WTC11 (cell line): ENCODE data around the gene XRCC5. TPM values are rescaled to one million over a fixed set of nuclear protein-coding genes. Genes with fewer than 3 reads are reported as not detected.

ENCODE experiments used
- ATAC-seq: fragments of 200-7000 bp; cut with Tn5 transposase; 2 replicates; pipeline ENCODE4 v1.10.0; 2021; ENCODE audit warnings: mild to moderate bottlenecking, moderate library complexity
- CTCF ChIA-PET: fragments of 300-600 bp; sonication (Branson Sonifier 250); formaldehyde crosslinking; loops from one replicate; lab custom pipeline; 2021; ENCODE audit warnings: antibody characterized with exemption; lab: Charles Lee
- POLR2A ChIA-PET: fragments of 350-600 bp; sonication (Branson Sonifier 250); formaldehyde crosslinking; loops from one replicate; lab custom pipeline; 2021; ENCODE audit warnings: antibody characterized with exemption; lab: Charles Lee
- DNase-seq: peaks from one replicate; pipeline ENCODE4 v3.0.0; 2021; ENCODE audit warnings: low spot score
- H3K27ac Mint-ChIP-seq: 2 replicates; pipeline ENCODE4 v1.8.0; 2021; ENCODE audit warnings: mixed read lengths
- H3K27me3 Mint-ChIP-seq: 2 replicates; pipeline ENCODE4 v1.8.0; 2021; ENCODE audit warnings: low read depth, mild to moderate bottlenecking, moderate library complexity, mixed read lengths
- H3K36me3 Mint-ChIP-seq: 2 replicates; pipeline ENCODE4 v1.8.0; 2021; ENCODE audit warnings: mixed read lengths
- H3K4me1 Mint-ChIP-seq: 2 replicates; pipeline ENCODE4 v1.8.0; 2022; ENCODE audit warnings: mixed read lengths
- H3K4me3 Mint-ChIP-seq: 2 replicates; pipeline ENCODE4 v1.8.0; 2021; ENCODE audit warnings: mild to moderate bottlenecking, moderate library complexity, mixed read lengths
- H3K9me3 Mint-ChIP-seq: 2 replicates; pipeline ENCODE4 v1.8.0; 2021; ENCODE audit warnings: mixed read lengths
- ATF1 ChIP-seq: sonication (generic); formaldehyde crosslinking; IDR thresholded peaks from 2 replicates; pipeline ENCODE4 v1.8.1; 2023; ENCODE audit warnings: mild to moderate bottlenecking, moderate library complexity, missing genetic modification reagents
- ATF3 ChIP-seq: sonication (generic); formaldehyde crosslinking; conservative IDR thresholded peaks from 2 replicates; pipeline ENCODE4 v1.8.1; 2022; ENCODE audit warnings: mild to moderate bottlenecking, missing genetic modification reagents
- CREB1 ChIP-seq: sonication (generic); formaldehyde crosslinking; IDR thresholded peaks from 2 replicates; pipeline ENCODE4 v1.8.0; 2023; ENCODE audit warnings: mild to moderate bottlenecking, missing genetic modification reagents
- CREM ChIP-seq: sonication (generic); formaldehyde crosslinking; IDR thresholded peaks from 2 replicates; pipeline ENCODE4 v1.8.1; 2022; ENCODE audit warnings: mild to moderate bottlenecking, missing genetic modification reagents, moderate library complexity
- FOXK1 ChIP-seq: sonication (generic); formaldehyde crosslinking; IDR thresholded peaks from 2 replicates; pipeline ENCODE4 v1.8.0; 2022; ENCODE audit warnings: mild to moderate bottlenecking, moderate library complexity, missing genetic modification reagents
- GTF2I ChIP-seq: fragments of 250-450 bp; sonication (Bioruptor Pico); conservative IDR thresholded peaks from 2 replicates; pipeline ENCODE4 v1.4.0; 2021; ENCODE audit warnings: mild to moderate bottlenecking
- NFE2L1 ChIP-seq: sonication (generic); formaldehyde crosslinking; IDR thresholded peaks from 2 replicates; pipeline ENCODE4 v1.8.1; 2023; ENCODE audit warnings: missing genetic modification reagents
- NR3C1 ChIP-seq: sonication (generic); formaldehyde crosslinking; conservative IDR thresholded peaks from 2 replicates; pipeline ENCODE4 v1.8.1; 2023; ENCODE audit warnings: low read depth, mild to moderate bottlenecking, missing genetic modification reagents
- OVOL2 ChIP-seq: fragments of 250-450 bp; sonication (Bioruptor Pico); IDR thresholded peaks from 2 replicates; pipeline ENCODE4 v1.9.0; 2021; ENCODE audit warnings: mild to moderate bottlenecking, borderline replicate concordance
- PRRX2 ChIP-seq: fragments of 250-450 bp; sonication (Bioruptor Pico); IDR thresholded peaks from 2 replicates; pipeline ENCODE4 v1.8.0; 2021; ENCODE audit warnings: mild to moderate bottlenecking
- SMAD4 ChIP-seq: sonication (generic); formaldehyde crosslinking; IDR thresholded peaks from 2 replicates; pipeline ENCODE4 v1.8.0; 2022; ENCODE audit warnings: mild to moderate bottlenecking, missing genetic modification reagents
- SOX15 ChIP-seq: fragments of 250-450 bp; sonication (Bioruptor Pico); IDR thresholded peaks from 2 replicates; pipeline ENCODE4 v1.9.0; 2021; ENCODE audit warnings: mild to moderate bottlenecking
- SP1 ChIP-seq: sonication (generic); formaldehyde crosslinking; conservative IDR thresholded peaks from 2 replicates; pipeline ENCODE4 v1.8.1; 2022; ENCODE audit warnings: missing genetic modification reagents
- ZNF512 ChIP-seq: sonication (generic); formaldehyde crosslinking; IDR thresholded peaks from 2 replicates; pipeline ENCODE4 v1.8.1; 2022; ENCODE audit warnings: missing genetic modification reagents, borderline replicate concordance
- ZNF671 ChIP-seq: fragments of 250-450 bp; sonication (Bioruptor Pico); IDR thresholded peaks from 2 replicates; pipeline ENCODE4 v1.8.0; 2021; ENCODE audit warnings: mild to moderate bottlenecking
- total RNA-seq: library from RNA; stranded (reverse); gene quantifications from 3 replicates; pipeline ENCODE4 v1.2.3, GENCODE V29; 2021
- TF ChIP-seq, protein P1 (sequence below): fragments of 200-600 bp; IDR thresholded peaks from 2 replicates; pipeline ENCODE4 v1.8.0; 2022; ENCODE audit warnings: antibody characterized with exemption
- TF ChIP-seq, protein P2 (sequence below): sonication (generic); formaldehyde crosslinking; IDR thresholded peaks from 2 replicates; pipeline ENCODE4 v1.8.1; 2023; ENCODE audit warnings: mild to moderate bottlenecking, missing genetic modification reagents, moderate library complexity
- TF ChIP-seq, protein P3 (sequence below): fragments of 250-450 bp; sonication (Bioruptor Pico); IDR thresholded peaks from 2 replicates; pipeline ENCODE4 v1.9.0; 2021; ENCODE audit warnings: mild to moderate bottlenecking
- TF ChIP-seq, protein P4 (sequence below): sonication (generic); formaldehyde crosslinking; IDR thresholded peaks from 2 replicates; pipeline ENCODE4 v1.8.0; 2022; ENCODE audit warnings: mild to moderate bottlenecking, missing genetic modification reagents

XRCC5 gene
- total RNA-seq, 1 experiment from 2014 or later: 522 TPM

DNA sequence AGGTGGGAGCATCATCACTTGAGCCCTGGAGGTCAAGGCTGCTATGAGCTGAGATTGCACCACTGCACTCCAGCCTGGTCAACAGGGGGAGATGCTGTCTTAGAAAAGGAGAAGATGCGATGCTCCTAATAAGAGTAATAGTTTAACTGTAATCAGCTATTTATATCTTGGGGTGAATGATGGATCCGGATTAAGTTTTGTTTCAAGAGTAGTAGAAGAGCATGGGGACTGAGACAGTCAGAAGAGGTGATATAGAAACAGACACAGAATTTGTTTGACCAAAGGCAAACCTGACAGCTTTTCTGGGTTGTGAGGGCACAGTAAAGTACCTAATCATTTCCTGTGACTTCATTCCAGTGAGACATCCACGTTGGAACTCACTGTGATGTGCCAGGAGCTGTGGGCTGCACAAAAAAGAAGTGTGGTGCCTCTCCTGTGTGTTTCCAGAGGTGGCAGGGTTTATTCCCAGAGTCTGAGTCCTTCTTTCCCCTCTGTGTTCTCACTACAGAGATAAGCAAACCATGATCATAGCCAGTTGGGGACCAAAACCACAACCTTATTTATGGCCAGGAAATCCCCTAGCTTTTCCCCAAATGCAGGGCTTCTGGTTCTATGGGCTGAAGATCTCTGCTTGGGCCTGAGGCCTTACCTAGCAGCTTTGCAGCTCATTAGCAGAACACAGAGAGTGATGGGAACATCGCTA lies 113.7 kb downstream of the XRCC5 start:
- H3K27ac Mint-ChIP-seq: no peak overlapping the region
- H3K4me1 Mint-ChIP-seq: no peaks in the 10 kb centered on the region; the same call in 1 of the 2 replicates
- H3K27me3 Mint-ChIP-seq: no peaks in the 10 kb centered on the region
- no peaks in the 10 kb centered on the region for H3K36me3 Mint-ChIP-seq
- DNase-seq (peak; percentile 23), ATAC-seq (peak; percentile 77)
- ChIA-PET POLR2A (no interaction called here), CTCF (interaction anchor here (0.7 to 3.9 kb wide), 28 partner anchors 11 to 443 kb away, joined by 3 to 41 read pairs (median 4); partner anchors contain the start of genes MARCHF4, RPL37A and SMARCAL1)
- H3K9me3 Mint-ChIP-seq: no peaks in the 10 kb centered on the region
- no peak for TF ChIP-seq GTF2I (CRISPR knock-in tag)
- TF ChIP-seq, protein P1, sequence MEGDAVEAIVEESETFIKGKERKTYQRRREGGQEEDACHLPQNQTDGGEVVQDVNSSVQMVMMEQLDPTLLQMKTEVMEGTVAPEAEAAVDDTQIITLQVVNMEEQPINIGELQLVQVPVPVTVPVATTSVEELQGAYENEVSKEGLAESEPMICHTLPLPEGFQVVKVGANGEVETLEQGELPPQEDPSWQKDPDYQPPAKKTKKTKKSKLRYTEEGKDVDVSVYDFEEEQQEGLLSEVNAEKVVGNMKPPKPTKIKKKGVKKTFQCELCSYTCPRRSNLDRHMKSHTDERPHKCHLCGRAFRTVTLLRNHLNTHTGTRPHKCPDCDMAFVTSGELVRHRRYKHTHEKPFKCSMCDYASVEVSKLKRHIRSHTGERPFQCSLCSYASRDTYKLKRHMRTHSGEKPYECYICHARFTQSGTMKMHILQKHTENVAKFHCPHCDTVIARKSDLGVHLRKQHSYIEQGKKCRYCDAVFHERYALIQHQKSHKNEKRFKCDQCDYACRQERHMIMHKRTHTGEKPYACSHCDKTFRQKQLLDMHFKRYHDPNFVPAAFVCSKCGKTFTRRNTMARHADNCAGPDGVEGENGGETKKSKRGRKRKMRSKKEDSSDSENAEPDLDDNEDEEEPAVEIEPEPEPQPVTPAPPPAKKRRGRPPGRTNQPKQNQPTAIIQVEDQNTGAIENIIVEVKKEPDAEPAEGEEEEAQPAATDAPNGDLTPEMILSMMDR: peak; percentile 15; the same call in 1 of the 2 replicates
- TF ChIP-seq, all 79 proteins: peak for 1
- no peak overlapping the region for H3K4me3 Mint-ChIP-seq

DNA sequence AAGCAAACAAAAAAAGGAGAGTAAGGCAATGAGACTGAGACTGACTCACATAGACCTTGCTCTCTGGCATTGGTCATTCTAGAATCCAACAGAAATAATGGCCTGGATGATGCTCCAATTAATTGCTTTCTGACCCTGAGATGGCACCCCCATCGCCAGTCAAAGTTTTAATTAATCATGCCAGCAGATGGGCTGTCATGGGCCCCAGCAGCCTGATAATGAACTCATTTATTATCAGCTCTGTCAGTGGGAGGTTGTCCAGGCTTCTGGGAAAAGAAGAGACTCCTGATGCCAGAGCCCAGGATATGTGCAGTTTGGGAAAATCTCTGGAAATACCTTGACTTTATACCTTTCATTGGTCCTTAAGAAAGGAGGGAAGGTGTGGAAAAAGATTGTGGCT lies 115.2 kb downstream of the XRCC5 start:
- H3K9me3 Mint-ChIP-seq: peaks cover 4% of the 10 kb centered on the region
- CTCF ChIA-PET: no interaction called here
- DNase-seq: no peak
- no peak for ATAC-seq
- H3K27ac Mint-ChIP-seq: no peak overlapping the region
- no peak for TF ChIP-seq NFE2L1 (CRISPR knock-in tag)
- TF ChIP-seq, protein P2, sequence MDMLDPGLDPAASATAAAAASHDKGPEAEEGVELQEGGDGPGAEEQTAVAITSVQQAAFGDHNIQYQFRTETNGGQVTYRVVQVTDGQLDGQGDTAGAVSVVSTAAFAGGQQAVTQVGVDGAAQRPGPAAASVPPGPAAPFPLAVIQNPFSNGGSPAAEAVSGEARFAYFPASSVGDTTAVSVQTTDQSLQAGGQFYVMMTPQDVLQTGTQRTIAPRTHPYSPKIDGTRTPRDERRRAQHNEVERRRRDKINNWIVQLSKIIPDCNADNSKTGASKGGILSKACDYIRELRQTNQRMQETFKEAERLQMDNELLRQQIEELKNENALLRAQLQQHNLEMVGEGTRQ (CRISPR knock-in tag): no peak
- no peak for TF ChIP-seq PRRX2 (CRISPR knock-in tag)
- no peak for TF ChIP-seq OVOL2
- TF ChIP-seq NR3C1 (CRISPR knock-in tag): no peak
- TF ChIP-seq, protein P3, sequence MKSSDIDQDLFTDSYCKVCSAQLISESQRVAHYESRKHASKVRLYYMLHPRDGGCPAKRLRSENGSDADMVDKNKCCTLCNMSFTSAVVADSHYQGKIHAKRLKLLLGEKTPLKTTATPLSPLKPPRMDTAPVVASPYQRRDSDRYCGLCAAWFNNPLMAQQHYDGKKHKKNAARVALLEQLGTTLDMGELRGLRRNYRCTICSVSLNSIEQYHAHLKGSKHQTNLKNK: no peak
- TF ChIP-seq SOX15 (CRISPR knock-in tag): no peak
- TF ChIP-seq ATF1 (CRISPR knock-in tag): no peak
- TF ChIP-seq SP1: no peak
- TF ChIP-seq, all 79 proteins: peak for 0
- POLR2A ChIA-PET: no interaction called here
- H3K36me3 Mint-ChIP-seq: 0 out of 2 replicates have a peak, but pooled peaks cover 3% of the 10 kb centered on the region
- no peaks in the 10 kb centered on the region for H3K27me3 Mint-ChIP-seq
- no peak overlapping the region for H3K4me3 Mint-ChIP-seq
- no peaks in the 10 kb centered on the region; the same call in 1 of the 2 replicates for H3K4me1 Mint-ChIP-seq

DNA sequence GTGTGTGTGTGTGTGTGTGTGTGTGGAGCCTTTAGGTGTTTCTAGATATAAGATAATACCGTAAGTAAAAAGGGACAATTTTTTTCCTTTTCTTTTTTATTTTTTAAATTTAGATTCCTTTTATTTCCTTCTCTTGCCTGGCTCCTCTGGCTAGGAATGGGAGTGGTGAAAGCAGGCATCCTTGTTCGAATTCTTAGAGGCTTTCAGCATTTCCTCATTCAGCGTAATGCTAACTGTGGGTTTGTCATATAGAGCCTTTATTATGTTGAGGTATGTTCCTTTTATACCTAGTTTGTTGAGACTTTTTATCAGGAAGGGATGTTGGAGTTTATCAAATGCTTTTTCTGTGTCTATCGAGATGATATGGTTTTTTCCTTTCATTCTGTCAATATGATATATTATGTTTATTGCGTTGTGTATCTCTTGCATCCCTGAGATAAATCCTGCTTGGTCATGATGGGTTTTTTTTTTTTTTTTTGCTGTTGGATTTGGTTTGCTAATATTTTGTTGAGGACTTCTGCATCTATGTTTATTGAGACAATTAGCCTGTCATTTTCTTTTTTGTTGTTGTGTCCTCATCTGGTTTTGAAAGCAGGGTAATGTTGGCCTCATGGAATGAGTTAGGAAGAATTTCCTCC lies 120.2 kb downstream of the XRCC5 start:
- ATAC-seq (no peak), DNase-seq (no peak)
- H3K9me3 Mint-ChIP-seq: peaks cover 30% of the 10 kb centered on the region
- no peak overlapping the region for H3K27ac Mint-ChIP-seq
- ChIA-PET POLR2A (no interaction called here), CTCF (no interaction called here)
- H3K27me3 Mint-ChIP-seq: no peaks in the 10 kb centered on the region; the same call in 1 of the 2 replicates
- no peaks in the 10 kb centered on the region for H3K4me1 Mint-ChIP-seq
- H3K36me3 Mint-ChIP-seq: peaks cover 21% of the 10 kb centered on the region
- H3K4me3 Mint-ChIP-seq: no peak overlapping the region
- TF ChIP-seq ZNF671 (no peak), SOX15 (CRISPR knock-in tag) (no peak), SMAD4 (no peak), CREM (CRISPR knock-in tag) (no peak), ZNF512 (CRISPR knock-in tag) (no peak), CREB1 (no peak), FOXK1 (CRISPR knock-in tag) (no peak), ATF3 (CRISPR knock-in tag) (no peak)
- TF ChIP-seq, protein P4, sequence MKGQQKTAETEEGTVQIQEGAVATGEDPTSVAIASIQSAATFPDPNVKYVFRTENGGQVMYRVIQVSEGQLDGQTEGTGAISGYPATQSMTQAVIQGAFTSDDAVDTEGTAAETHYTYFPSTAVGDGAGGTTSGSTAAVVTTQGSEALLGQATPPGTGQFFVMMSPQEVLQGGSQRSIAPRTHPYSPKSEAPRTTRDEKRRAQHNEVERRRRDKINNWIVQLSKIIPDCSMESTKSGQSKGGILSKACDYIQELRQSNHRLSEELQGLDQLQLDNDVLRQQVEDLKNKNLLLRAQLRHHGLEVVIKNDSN (CRISPR knock-in tag): no peak
